Measurements from ENCODE around the gene ENHO.
"Not testable (repeated sequence)": the region's sequence is repeated elsewhere in the genome, so short reads cannot be mapped to it uniquely, and the experiment has no call there.

The ENHO gene

GRCh38 chr9:34555500-34555899 is 32.7 kb upstream of the ENHO start:
- no peak for DNase-seq (ENCODE audit: low read depth)

- no peak for DNase-seq (ENCODE audit: low read depth)
Observed at GRCh38 chr9:34555002-34555348, 32.2 kb upstream of the ENHO start.

GRCh38 chr9:34554211-34555001 is 31.6 kb upstream of the ENHO start:
- DNase-seq (ENCODE audit: low read depth): no peak

- no peak for DNase-seq (ENCODE audit: low read depth)
Observed at GRCh38 chr9:34553511-34554021, 30.8 kb upstream of the ENHO start.

- DNase-seq (ENCODE audit: low read depth): no peak
Observed at GRCh38 chr9:34552986-34553385, 30.2 kb upstream of the ENHO start.

- DNase-seq (ENCODE audit: low read depth): no peak
Observed at GRCh38 chr9:34552606-34552981, 29.8 kb upstream of the ENHO start.

- DNase-seq (ENCODE audit: low read depth): no peak
Observed at GRCh38 chr9:34551751-34552605, 29.2 kb upstream of the ENHO start.

- no peak for DNase-seq (ENCODE audit: low read depth)
Observed at GRCh38 chr9:34550681-34551270, 28.0 kb upstream of the ENHO start.

- DNase-seq (ENCODE audit: low read depth): no peak
Observed at GRCh38 chr9:34550016-34550680, 27.4 kb upstream of the ENHO start.

- no peak for DNase-seq (ENCODE audit: low read depth)
Observed at GRCh38 chr9:34549407-34549732, 26.6 kb upstream of the ENHO start.

GRCh38 chr9:34547960-34548611 is 25.3 kb upstream of the ENHO start:
- DNase-seq (ENCODE audit: low read depth): peak; percentile 22

- peak; percentile 38 for DNase-seq (ENCODE audit: low read depth)
Observed at GRCh38 chr9:34546834-34547827, 24.3 kb upstream of the ENHO start.

GRCh38 chr9:34546102-34546833 is 23.5 kb upstream of the ENHO start:
- DNase-seq (ENCODE audit: low read depth): no peak

GRCh38 chr9:34545497-34545896 is 22.7 kb upstream of the ENHO start:
- no peak for DNase-seq (ENCODE audit: low read depth)

- no peak for DNase-seq (ENCODE audit: low read depth)
Observed at GRCh38 chr9:34544035-34544434, 21.2 kb upstream of the ENHO start.

GRCh38 chr9:34541540-34541939 is 18.8 kb upstream of the ENHO start:
- no peak for DNase-seq (ENCODE audit: low read depth)

- DNase-seq (ENCODE audit: low read depth): no peak
Observed at GRCh38 chr9:34540827-34541226, 18.0 kb upstream of the ENHO start.

- DNase-seq (ENCODE audit: low read depth): no peak
Observed at GRCh38 chr9:34536685-34537084, 13.9 kb upstream of the ENHO start.

GRCh38 chr9:34532041-34532440 is 9.3 kb upstream of the ENHO start:
- not testable (repeated sequence) for DNase-seq (ENCODE audit: low read depth)

- no peak for DNase-seq (ENCODE audit: low read depth)
Observed at GRCh38 chr9:34526026-34526425, 3.2 kb upstream of the ENHO start.

All from activated T-cell treated with anti-CD3 and anti-CD28 coated beads for 1 hour (primary cell).